Activated CD8-positive, alpha-beta T cell treated with anti-CD3 and anti-CD28 coated beads for 36 hours (primary cell): ENCODE results near the gene MEMO1. TPM values are rescaled to one million over a fixed set of nuclear protein-coding genes. Genes with fewer than 3 reads are reported as not detected.

ENCODE experiments used
- ATAC-seq: fragments of 200-7000 bp; cut with Tn5 transposase; one replicate; pipeline ENCODE4 v1.10.0; 2021; ENCODE audit warnings: mild to moderate bottlenecking, moderate library complexity
- CTCF ChIA-PET: fragments of 350-600 bp; sonication (Branson Sonifier 250); formaldehyde crosslinking; loops from one replicate; lab custom pipeline; 2021; ENCODE audit warnings: antibody characterized with exemption; lab: Charles Lee
- POLR2A ChIA-PET: fragments of 350-600 bp; sonication (Branson Sonifier 250); formaldehyde crosslinking; loops from one replicate; lab custom pipeline; 2021; ENCODE audit warnings: antibody characterized with exemption; lab: Charles Lee
- DNase-seq: peaks from one replicate; pipeline ENCODE4 v3.0.0-alpha.2; 2020
- H3K27ac Mint-ChIP-seq: one replicate; pipeline ENCODE4 v1.8.0; 2021; ENCODE audit warnings: mild to moderate bottlenecking, mixed read lengths
- H3K27me3 Mint-ChIP-seq: one replicate; pipeline ENCODE4 v1.8.0; 2021; ENCODE audit warnings: mixed read lengths
- H3K36me3 Mint-ChIP-seq: one replicate; pipeline ENCODE4 v1.8.0; 2021; ENCODE audit warnings: low read depth, mixed read lengths
- H3K4me1 Mint-ChIP-seq: one replicate; pipeline ENCODE4 v1.8.0; 2021; ENCODE audit warnings: low read depth, mixed read lengths
- H3K4me3 Mint-ChIP-seq: one replicate; pipeline ENCODE4 v1.8.0; 2021; ENCODE audit warnings: mild to moderate bottlenecking, moderate library complexity, mixed read lengths
- H3K9me3 Mint-ChIP-seq: one replicate; pipeline ENCODE4 v1.8.0; 2021; ENCODE audit warnings: mixed read lengths
- intact Hi-C: fragments of 100-400 bp; cut with micrococcal nuclease; formaldehyde crosslinking; loops from one replicate; pipeline ENCODE4 v1.10.0; 2022
- total RNA-seq, 2 experiments: library from RNA; stranded (reverse); gene quantifications; one replicate each; pipeline ENCODE4 v1.2.3, GENCODE V29; 2021
- TF ChIP-seq, protein P1 (sequence below): fragments of 200-600 bp; IDR thresholded peaks from one replicate; pipeline ENCODE4 v1.8.0; 2022; ENCODE audit warnings: antibody characterized with exemption, mild to moderate bottlenecking

Gene MEMO1
- total RNA-seq, 2 experiments from 2014 or later, result 46.5 to 46.9 TPM

DNA sequence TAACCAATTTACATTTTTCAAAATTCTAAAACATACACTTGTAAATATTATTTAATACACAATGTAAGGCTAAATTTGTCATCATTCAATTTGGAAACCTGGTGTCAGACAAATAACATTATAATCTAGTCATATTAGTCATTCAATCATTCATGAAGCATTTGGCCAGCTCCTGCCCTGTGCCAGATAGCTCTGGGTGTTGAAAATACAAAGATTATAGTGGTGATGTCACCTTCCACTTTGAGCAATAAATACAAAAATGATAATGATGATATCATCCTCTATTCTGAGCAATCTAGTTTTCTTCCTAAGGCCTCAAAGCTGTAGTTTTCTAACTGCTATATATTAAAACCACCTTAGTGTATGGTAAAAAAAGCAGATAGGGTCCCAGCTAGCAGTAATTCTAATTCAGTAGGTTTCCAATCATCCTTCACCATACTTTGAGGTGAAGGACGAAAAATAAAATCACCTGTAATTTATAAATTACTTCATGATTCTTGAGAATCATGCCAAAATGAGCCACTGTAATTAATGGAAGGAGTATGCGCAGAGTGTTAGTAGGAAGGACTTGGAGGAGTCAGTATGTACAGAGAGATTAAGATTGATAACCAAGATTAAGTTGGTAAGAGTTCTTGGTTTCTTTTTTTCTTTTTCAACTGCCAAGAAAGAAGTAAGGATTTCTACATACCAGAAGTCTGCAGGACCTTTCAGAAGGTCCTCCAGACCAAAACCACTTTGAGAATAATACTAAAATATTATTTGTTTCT, 23.2 kb downstream of the MEMO1 start:
- no peaks in the 10 kb centered on the region for H3K9me3 Mint-ChIP-seq
- DNase-seq, result no peak
- CTCF ChIA-PET, result no interaction called here

DNA sequence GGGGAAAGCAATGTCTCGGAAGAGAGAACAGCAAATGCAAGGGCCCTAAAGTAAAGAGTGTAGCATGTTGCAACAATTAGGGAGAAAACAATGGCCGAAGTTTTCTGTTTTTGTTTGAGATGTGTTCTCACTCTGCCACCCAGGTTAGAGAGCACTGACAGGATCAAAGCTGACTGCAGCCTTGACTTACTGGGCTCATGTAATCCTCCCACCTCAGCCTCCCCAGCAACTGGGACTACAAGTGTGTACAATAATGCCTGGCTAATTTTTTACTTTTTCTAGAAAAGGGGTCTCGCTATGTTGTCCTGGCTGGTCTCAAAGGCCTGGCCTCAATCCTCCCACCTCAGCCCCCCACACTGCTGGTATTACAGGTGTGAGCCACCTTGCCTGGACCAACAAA, 23.9 kb downstream of the MEMO1 start:
- TF ChIP-seq, protein P1, sequence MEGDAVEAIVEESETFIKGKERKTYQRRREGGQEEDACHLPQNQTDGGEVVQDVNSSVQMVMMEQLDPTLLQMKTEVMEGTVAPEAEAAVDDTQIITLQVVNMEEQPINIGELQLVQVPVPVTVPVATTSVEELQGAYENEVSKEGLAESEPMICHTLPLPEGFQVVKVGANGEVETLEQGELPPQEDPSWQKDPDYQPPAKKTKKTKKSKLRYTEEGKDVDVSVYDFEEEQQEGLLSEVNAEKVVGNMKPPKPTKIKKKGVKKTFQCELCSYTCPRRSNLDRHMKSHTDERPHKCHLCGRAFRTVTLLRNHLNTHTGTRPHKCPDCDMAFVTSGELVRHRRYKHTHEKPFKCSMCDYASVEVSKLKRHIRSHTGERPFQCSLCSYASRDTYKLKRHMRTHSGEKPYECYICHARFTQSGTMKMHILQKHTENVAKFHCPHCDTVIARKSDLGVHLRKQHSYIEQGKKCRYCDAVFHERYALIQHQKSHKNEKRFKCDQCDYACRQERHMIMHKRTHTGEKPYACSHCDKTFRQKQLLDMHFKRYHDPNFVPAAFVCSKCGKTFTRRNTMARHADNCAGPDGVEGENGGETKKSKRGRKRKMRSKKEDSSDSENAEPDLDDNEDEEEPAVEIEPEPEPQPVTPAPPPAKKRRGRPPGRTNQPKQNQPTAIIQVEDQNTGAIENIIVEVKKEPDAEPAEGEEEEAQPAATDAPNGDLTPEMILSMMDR, result no peak
- Mint-ChIP-seq H3K9me3 (no peaks in the 10 kb centered on the region), H3K27me3 (no peaks in the 10 kb centered on the region), H3K4me1 (peaks cover 24% of the 10 kb centered on the region), H3K4me3 (no peak overlapping the region), H3K27ac (peak overlapping the region; percentile 53), H3K36me3 (peaks cover 15% of the 10 kb centered on the region)
- CTCF ChIA-PET, result no interaction called here
- no peak for ATAC-seq
- POLR2A ChIA-PET, result interaction anchor here (1.1 to 1.4 kb wide), 2 partner anchors 11 to 13 kb away, joined by 3 read pairs; no protein-coding TSS in a partner anchor
- DNase-seq, result no peak
- intact Hi-C loops, result no loop called here

More for the DNA sequence above, 23.2 kb downstream of the MEMO1 start:
- peaks cover 14% of the 10 kb centered on the region for H3K36me3 Mint-ChIP-seq
- peak overlapping the region; percentile 55 for H3K27ac Mint-ChIP-seq
- no peaks in the 10 kb centered on the region for H3K27me3 Mint-ChIP-seq
- TF ChIP-seq, protein P1, result no peak
- intact Hi-C loops, result no loop called here
- peak; percentile 61 for ATAC-seq
- no peak overlapping the region for H3K4me3 Mint-ChIP-seq
- POLR2A ChIA-PET, result interaction anchor here (1.1 to 1.4 kb wide), 2 partner anchors 10 to 12 kb away, joined by 3 read pairs; no protein-coding TSS in a partner anchor
- peaks cover 27% of the 10 kb centered on the region for H3K4me1 Mint-ChIP-seq

DNA sequence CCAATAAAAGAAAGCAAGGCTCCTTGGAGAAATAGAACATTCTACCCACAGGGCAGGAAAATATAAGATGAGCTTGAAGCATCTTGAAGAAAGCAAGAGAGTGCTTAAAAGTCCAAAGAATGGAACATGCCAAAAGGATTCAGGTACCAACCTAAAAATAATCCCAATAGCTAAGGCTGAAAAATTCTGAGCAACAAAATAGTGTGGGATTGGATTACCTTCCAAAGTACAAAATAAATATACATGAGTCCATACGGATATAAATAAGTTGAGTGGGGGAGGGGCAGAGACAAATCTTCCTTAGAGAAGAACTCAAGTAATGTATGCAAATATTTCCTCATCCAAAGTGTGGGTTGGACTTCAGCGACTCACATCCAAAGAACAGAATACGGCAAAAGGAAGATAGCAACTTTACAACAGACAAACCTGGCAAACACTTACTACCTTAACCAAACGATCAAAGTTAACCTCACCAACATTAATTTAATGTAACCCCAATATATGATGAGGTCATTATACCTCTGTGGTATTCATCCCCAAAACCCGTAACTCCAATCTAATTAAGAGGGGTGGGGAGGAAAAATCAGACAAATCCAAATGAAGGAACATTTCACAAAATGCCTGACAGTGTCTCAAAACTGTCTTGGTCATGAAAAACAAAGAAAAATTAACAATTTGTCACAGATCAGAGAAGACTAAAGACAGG, 26.9 kb downstream of the MEMO1 start:
- Mint-ChIP-seq H3K4me1 (peaks cover 29% of the 10 kb centered on the region), H3K9me3 (peaks cover 1% of the 10 kb centered on the region), H3K4me3 (no peak overlapping the region), H3K36me3 (peaks cover 13% of the 10 kb centered on the region), H3K27me3 (no peaks in the 10 kb centered on the region), H3K27ac (no peak overlapping the region)
- DNase-seq (no peak), ATAC-seq (no peak)
- intact Hi-C loops, result no loop called here
- ChIA-PET POLR2A (no interaction called here), CTCF (no interaction called here)
- TF ChIP-seq, protein P1, result no peak

DNA sequence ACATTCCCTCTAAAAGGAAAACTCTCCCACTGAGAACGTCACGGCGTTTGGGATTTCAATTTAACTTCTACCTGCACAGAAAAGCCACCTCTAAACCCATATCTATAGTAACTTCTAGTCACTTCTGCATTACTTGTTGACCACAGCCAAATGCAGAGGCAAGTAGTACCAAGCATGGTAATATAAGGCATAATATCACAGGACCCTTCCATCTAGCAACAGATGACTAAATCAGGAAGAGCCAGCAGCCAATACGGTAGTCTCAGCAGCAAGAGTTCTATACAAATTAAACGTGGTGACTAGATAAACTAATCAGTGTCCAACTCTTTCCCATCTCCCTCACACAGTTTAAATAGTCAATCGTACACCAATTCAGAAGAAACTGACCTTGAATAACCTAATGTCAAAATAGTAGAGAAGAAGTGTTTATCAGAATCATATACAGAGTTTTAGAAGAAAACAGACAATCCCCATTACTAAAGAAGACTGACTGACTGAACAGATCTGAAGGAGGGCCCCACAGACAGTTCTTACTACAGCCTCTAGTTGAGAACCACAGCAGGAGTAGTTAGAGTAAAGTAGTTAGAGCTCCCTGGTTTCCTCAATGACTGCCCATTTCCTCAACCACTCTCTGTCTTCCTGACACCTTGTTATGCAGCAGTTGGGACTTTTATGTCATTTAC, 30.0 kb downstream of the MEMO1 start:
- H3K9me3 Mint-ChIP-seq, result peaks cover 3% of the 10 kb centered on the region
- H3K4me3 Mint-ChIP-seq, result no peak overlapping the region
- ChIA-PET CTCF (no interaction called here), POLR2A (no interaction called here)
- peaks cover 25% of the 10 kb centered on the region for H3K4me1 Mint-ChIP-seq
- intact Hi-C loops, result no loop called here
- TF ChIP-seq, protein P1, result no peak
- peak overlapping the region; percentile 47 for H3K27ac Mint-ChIP-seq
- H3K27me3 Mint-ChIP-seq, result no peaks in the 10 kb centered on the region
- DNase-seq (no peak), ATAC-seq (peak; percentile 91)
- H3K36me3 Mint-ChIP-seq, result peaks cover 13% of the 10 kb centered on the region
